IPS-15b (cell line): ENCODE data around the gene GDI2.
"Not testable (repeated sequence)": the region's sequence is repeated elsewhere in the genome, so short reads cannot be mapped to it uniquely, and the experiment has no call there.

ENCODE experiments used
- H3K27me3 ChIP-seq: one replicate; pipeline ENCODE4 v1.6.1; 2013; ENCODE audit warnings: low read length; ENCODE audit not compliant: control insufficient read depth, insufficient read depth
- H3K36me3 ChIP-seq: one replicate; pipeline ENCODE4 v1.6.1; 2013; ENCODE audit warnings: low read length; ENCODE audit not compliant: control insufficient read depth, insufficient read depth
- H3K4me1 ChIP-seq: one replicate; pipeline ENCODE4 v1.6.1; 2013; ENCODE audit warnings: mild to moderate bottlenecking, low read length; ENCODE audit not compliant: control insufficient read depth, insufficient read depth
- H3K4me3 ChIP-seq: one replicate; pipeline ENCODE4 v1.5.1; 2013; ENCODE audit warnings: low read depth, low read length
- H3K9ac ChIP-seq: one replicate; pipeline ENCODE4 v1.6.1; 2013; ENCODE audit warnings: low read depth, mild to moderate bottlenecking, low read length
- H3K9me3 ChIP-seq: one replicate; pipeline ENCODE4 v1.6.1; 2013; ENCODE audit warnings: mild to moderate bottlenecking, low read length; ENCODE audit not compliant: control insufficient read depth, insufficient read depth

Gene GDI2

GRCh38 chr10:5840314-5841307 is 27.4 kb upstream of the GDI2 start:
- Histone ChIP-seq H3K9me3 (no peaks in the 10 kb centered on the region), H3K9ac (no peak overlapping the region), H3K36me3 (no peaks in the 10 kb centered on the region), H3K27me3 (no peaks in the 10 kb centered on the region), H3K4me3 (no peak overlapping the region), H3K4me1 (peaks cover 3% of the 10 kb centered on the region)

GRCh38 chr10:5836181-5836580 is 22.9 kb upstream of the GDI2 start:
- H3K36me3 ChIP-seq, H3K4me1 ChIP-seq, H3K27me3 ChIP-seq, H3K9me3 ChIP-seq, H3K4me3 ChIP-seq, H3K9ac ChIP-seq: not testable (repeated sequence)

- Histone ChIP-seq H3K4me3 (no peak overlapping the region), H3K9me3 (no peaks in the 10 kb centered on the region), H3K36me3 (no peaks in the 10 kb centered on the region), H3K27me3 (no peaks in the 10 kb centered on the region), H3K4me1 (peaks cover 2% of the 10 kb centered on the region), H3K9ac (no peak overlapping the region)
These were observed 22.3 kb upstream of the GDI2 start for GRCh38 chr10:5835446-5836095.

GRCh38 chr10:5833814-5834213 is 20.6 kb upstream of the GDI2 start:
- H3K9ac ChIP-seq, result no peak overlapping the region
- no peaks in the 10 kb centered on the region for H3K4me1 ChIP-seq
- H3K9me3 ChIP-seq, result no peaks in the 10 kb centered on the region
- no peak overlapping the region for H3K4me3 ChIP-seq
- no peaks in the 10 kb centered on the region for H3K36me3 ChIP-seq
- no peaks in the 10 kb centered on the region for H3K27me3 ChIP-seq

GRCh38 chr10:5832946-5833345 is 19.7 kb upstream of the GDI2 start:
- H3K27me3 ChIP-seq, result no peaks in the 10 kb centered on the region
- H3K4me1 ChIP-seq, result no peaks in the 10 kb centered on the region
- H3K9me3 ChIP-seq, result no peaks in the 10 kb centered on the region
- H3K9ac ChIP-seq, result no peak overlapping the region
- no peaks in the 10 kb centered on the region for H3K36me3 ChIP-seq
- H3K4me3 ChIP-seq, result no peak overlapping the region

- H3K27me3 ChIP-seq, result no peaks in the 10 kb centered on the region
- H3K9me3 ChIP-seq, result no peaks in the 10 kb centered on the region
- H3K36me3 ChIP-seq, result no peaks in the 10 kb centered on the region
- H3K4me3 ChIP-seq, result no peak overlapping the region
- no peaks in the 10 kb centered on the region for H3K4me1 ChIP-seq
- no peak overlapping the region for H3K9ac ChIP-seq
These were observed 18.2 kb upstream of the GDI2 start for GRCh38 chr10:5831446-5831782.

GRCh38 chr10:5830629-5831445 is 17.6 kb upstream of the GDI2 start:
- H3K9me3 ChIP-seq, result no peaks in the 10 kb centered on the region
- H3K4me1 ChIP-seq, result no peaks in the 10 kb centered on the region
- no peaks in the 10 kb centered on the region for H3K27me3 ChIP-seq
- H3K4me3 ChIP-seq, result no peak overlapping the region
- no peaks in the 10 kb centered on the region for H3K36me3 ChIP-seq
- no peak overlapping the region for H3K9ac ChIP-seq

- Histone ChIP-seq H3K9me3 (no peaks in the 10 kb centered on the region), H3K27me3 (no peaks in the 10 kb centered on the region), H3K4me3 (no peak overlapping the region), H3K9ac (no peak overlapping the region), H3K4me1 (no peaks in the 10 kb centered on the region), H3K36me3 (no peaks in the 10 kb centered on the region)
These were observed 16.0 kb upstream of the GDI2 start for GRCh38 chr10:5829267-5829666.

- H3K4me3 ChIP-seq, result no peak overlapping the region
- no peaks in the 10 kb centered on the region for H3K36me3 ChIP-seq
- H3K4me1 ChIP-seq, result no peaks in the 10 kb centered on the region
- no peak overlapping the region for H3K9ac ChIP-seq
- no peaks in the 10 kb centered on the region for H3K9me3 ChIP-seq
- H3K27me3 ChIP-seq, result no peaks in the 10 kb centered on the region
These were observed 15.5 kb upstream of the GDI2 start for GRCh38 chr10:5828725-5829124.

GRCh38 chr10:5827841-5828240 is 14.6 kb upstream of the GDI2 start:
- Histone ChIP-seq H3K4me1 (no peaks in the 10 kb centered on the region), H3K4me3 (no peak overlapping the region), H3K27me3 (no peaks in the 10 kb centered on the region), H3K36me3 (no peaks in the 10 kb centered on the region), H3K9me3 (no peaks in the 10 kb centered on the region), H3K9ac (no peak overlapping the region)

- H3K4me3 ChIP-seq, H3K9ac ChIP-seq, H3K9me3 ChIP-seq, H3K27me3 ChIP-seq, H3K4me1 ChIP-seq, H3K36me3 ChIP-seq: not testable (repeated sequence)
These were observed 13.3 kb upstream of the GDI2 start for GRCh38 chr10:5826511-5826910.
